Glomerular endothelial cell (primary cell): ENCODE measurements around the gene S1PR1. TPM values are rescaled to one million over a fixed set of nuclear protein-coding genes. Genes with fewer than 3 reads are reported as not detected.
"Not testable (repeated sequence)": the region's sequence is repeated elsewhere in the genome, so short reads cannot be mapped to it uniquely, and the experiment has no call there.

ENCODE experiments used
- DNase-seq: peaks from one replicate; pipeline ENCODE4 v3.0.0-alpha.2; 2011; ENCODE audit warnings: low read depth, low spot score; ENCODE audit errors: extremely low read depth
- total RNA-seq: library from RNA; depleted of rRNA; stranded (reverse); fragments of >200 nt; gene quantifications from 2 replicates; pipeline ENCODE4 v1.2.3, GENCODE V29; 2015

Gene S1PR1
- 260 and 279 TPM in 2 replicates for total RNA-seq

DNA sequence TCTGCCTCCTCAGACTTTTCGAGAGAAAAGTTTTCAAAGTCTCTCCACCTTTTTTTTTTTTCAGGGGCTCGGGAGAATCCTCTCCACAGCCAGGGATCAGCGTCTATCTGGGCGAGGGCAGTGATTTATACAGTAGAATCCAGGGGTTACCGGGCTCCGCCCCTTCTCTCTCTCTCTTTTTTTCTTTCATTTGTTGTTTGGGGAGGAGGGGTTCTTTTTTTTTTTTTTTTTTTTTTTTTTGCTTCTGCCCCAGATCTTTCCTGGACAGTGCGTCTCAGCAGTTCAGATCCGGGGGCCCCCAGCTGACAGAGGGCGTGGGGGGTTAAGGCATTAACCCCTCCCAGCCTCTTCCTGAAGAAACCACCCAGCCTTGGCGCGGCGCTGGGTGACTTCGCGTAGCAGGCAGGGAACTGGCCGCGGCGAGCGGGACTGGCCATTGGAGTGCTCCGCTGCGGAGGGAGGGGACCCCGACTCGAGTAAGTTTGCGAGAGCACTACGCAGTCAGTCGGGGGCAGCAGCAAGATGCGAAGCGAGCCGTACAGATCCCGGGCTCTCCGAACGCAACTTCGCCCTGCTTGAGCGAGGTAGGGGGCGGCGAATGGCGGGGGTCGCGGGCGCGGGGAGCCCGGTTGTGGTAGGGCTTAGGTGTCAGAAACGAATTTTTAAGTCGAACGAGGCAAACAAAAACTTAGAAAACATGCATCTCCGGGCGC lies at the start of gene S1PR1:
Gene S1PR1, plus strand, starts transcription at position 504 of the 713 bp plus-strand sequence. CDS start 1,966 bp downstream, outside the sequence.
- DNase-seq, result no peak

DNA sequence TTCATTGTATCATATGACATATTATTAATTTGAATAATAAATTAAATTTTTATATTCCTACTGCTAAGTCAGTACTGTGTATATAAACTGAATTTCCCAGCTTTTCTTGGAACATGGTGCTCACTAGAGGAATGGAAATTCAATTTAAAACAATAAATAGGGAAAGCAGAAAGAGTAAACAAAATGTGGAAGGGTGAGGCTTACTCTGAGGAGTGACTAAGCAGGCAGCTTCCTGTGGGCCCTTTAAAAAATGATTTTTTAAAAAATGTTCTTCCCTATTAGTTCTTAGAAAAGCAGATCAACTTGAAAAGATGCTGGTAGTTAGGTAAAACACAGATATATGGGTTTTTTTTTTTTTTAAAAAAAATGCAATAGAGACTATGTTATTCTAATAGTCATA lies 49.5 kb upstream of the S1PR1 start:
- DNase-seq, result no peak

DNA sequence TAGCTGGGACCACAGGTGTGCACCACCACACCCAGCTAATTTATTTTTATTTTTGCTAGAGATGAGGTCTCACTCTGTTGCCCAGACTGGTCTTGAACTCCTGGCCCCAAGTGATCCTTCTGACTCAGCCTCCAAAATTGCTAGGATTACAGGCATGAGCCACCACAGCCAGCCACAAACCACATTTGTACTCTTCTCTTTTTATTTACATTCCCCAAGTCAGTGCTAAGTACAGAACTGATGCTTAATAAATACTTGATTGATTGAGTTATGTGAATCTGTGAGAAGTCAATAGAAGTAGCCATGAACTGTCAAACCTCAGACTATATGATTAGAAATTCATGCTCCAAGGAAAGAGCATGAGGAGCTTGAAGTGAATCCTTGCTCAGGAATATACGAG lies 48.5 kb upstream of the S1PR1 start:
- DNase-seq, result no peak

DNA sequence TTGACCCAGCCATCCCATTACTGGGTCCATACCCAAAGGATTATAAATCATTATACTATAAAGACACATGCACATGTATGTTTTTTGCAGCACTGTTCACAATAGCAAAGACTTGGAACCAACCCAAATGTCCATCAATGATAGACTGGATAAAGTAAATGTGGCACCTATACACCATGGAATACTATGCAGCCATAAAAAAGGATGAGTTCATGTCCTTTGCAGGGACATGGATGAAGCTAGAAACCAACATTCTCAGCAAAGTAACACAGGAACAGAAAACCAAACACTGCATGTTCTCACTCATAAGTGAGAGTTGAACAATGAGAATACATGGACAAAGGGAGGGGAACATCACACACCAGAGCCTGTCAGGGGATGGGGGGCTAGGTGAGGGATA lies 47.9 kb upstream of the S1PR1 start:
- DNase-seq, result not testable (repeated sequence)

DNA sequence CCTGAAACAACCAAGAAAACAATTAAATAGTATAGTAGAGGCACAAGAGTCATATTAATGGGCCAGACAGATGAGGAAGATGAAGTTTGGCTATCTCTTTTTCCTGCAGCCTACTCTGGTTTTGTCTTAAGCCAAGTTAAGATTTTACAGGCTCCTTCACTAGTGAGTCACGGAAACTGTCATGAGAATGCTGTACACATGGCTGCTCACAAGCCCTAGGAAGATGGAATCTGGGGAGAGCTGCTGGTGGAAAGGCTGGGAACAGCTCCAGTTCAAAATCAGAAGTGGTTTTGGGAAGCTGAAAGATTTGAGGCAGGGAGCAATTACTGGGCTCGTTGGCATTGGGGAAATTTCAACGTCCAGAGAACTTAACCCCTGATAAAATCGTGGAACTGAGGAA lies 46.4 kb upstream of the S1PR1 start:
- no peak for DNase-seq

GRCh38 chr1:101191049-101191448 lies 45.8 kb upstream of the S1PR1 start:
- no peak for DNase-seq

DNA sequence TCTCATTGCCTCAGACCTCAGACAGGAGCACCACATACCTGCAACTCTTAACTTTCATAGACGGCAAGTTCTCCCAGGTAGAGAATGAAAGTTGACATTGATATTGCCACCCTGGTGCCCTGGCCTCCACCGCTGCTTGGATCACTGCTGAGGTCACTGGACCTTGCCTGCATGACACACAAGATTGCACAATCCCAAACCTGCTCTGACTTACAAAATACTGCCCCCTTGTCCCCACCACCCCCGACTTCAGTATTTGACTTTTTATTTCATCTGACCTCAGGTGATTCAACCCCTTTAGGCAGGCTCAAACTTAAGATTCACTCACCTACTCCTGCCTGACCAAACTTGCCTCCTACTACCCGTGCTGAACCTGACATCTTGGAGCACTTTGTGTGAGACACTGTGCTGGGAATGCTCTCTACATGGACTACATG lies 43.1 kb upstream of the S1PR1 start:
- DNase-seq, result no peak

DNA sequence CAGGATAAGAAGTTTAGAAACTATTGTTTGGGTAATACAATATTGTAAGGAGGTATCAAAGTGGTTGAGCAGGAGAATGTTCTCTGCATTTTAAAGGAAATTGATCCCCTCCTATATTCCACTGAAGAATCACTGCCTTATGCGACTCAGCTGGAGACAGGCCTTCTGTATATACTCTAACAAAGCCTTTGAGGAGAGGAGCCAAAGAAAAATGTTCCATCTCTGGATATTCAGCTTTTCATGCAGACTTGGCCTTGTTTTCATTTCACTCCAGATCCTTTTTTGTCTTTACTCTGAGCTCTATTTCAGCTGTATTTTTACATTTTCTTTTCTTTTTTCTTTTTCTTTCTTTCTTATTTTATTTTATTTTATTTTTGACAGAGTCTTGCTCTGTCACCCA lies 42.1 kb upstream of the S1PR1 start:
- DNase-seq, result no peak

GRCh38 chr1:101196668-101197067 lies 40.2 kb upstream of the S1PR1 start:
- DNase-seq, result no peak

DNA sequence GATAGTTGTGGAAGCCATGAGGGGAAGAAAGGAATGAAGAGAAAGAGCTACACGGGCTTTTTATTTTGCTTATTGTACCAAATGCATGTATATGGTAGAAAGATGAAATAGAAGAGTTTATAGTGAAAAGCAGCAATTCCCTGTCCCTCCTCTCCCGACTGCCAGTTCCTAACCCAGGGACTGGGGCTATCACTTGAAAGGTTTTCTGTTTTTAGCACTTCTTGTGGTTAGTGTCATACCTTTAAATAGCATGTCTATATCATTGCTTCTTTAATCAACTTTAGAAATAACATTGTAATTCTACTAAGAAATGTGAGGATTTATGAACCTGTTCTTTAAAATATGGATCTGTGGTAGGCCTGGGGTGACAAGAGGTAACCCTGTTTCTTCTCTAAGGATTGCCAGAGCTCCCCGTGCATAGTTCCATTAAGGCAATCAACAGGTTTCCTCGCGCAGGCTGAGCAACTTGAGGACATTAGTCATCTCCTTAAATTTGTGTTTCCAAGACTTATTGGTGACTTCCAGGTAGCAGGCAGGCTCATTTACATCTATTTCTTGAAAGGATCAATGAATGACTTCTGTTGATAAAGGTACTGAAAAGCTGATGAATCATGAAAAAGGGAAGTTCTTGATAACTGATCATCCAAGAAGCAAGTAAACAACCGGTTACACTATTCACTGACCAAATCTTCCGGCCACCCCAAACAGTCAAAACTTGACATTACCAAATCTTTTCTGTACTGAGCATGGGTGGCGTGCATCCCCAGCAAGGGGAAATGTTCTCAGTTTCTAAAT lies 37.8 kb upstream of the S1PR1 start:
- no peak for DNase-seq

- DNase-seq, result no peak
Observed at GRCh38 chr1:101199637-101199982, 37.2 kb upstream of the S1PR1 start.

GRCh38 chr1:101200513-101200912 lies 36.3 kb upstream of the S1PR1 start:
- DNase-seq, result no peak

- no peak for DNase-seq
Observed at GRCh38 chr1:101203820-101204540, 32.8 kb upstream of the S1PR1 start.

- no peak for DNase-seq
Observed at GRCh38 chr1:101205457-101205856, 31.4 kb upstream of the S1PR1 start.

DNA sequence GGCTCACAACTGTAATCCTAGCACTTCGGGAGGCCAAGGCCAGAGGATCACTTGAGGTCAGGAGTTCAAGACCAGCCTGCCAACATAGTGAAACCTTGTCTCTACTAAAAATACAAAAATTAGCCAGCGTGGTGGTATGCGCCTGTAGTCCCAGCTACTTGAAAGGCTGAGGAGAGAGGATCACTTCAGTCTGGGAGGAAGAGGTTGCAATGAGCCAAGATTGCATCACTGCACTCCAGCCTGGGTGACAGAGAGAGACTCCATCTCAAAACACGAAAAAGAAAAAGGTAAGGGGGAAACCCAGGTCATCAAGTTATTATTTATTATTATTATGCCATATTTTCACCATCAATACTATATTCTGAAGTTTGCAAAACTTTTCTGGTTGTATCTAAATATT lies 30.7 kb upstream of the S1PR1 start:
- DNase-seq, result not testable (repeated sequence)

DNA sequence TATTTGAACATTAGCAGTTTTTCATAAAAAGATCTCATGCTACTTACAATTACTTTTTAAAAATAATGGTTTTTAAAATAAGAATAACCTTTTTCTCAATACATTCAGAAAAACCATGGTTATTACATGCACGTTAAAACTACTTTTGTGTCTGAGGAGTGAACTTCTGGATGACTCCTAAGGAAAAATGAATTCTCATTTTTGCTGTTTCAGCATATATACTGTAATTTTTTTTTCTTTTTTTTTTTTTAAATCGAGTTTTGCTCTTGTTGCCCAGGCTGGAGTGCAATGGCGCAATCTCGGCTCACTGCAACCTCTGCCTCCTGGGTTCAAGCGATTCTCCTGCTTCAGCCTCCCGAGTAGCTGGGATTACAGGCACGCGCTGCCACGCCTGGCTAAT lies 29.5 kb upstream of the S1PR1 start:
- not testable (repeated sequence) for DNase-seq

DNA sequence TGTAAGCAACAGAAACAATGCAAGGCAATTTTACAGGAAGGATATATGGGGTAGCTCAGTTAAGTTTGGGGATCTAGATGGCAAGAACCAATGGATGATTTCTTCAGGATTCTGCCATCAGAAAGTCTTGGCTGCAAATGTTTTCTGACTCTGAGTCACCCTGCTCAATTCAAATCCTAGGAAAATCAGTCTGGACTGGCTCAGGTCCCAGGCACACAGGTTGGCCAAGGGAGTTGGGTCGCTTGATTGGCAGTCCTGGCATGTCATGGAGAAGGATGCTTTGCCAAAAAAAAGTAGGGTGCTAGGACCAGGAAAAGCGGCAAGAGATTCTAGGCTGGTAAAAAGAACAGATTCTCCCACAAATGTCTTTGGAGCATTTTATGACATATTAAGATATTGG lies 28.9 kb upstream of the S1PR1 start:
- no peak for DNase-seq

DNA sequence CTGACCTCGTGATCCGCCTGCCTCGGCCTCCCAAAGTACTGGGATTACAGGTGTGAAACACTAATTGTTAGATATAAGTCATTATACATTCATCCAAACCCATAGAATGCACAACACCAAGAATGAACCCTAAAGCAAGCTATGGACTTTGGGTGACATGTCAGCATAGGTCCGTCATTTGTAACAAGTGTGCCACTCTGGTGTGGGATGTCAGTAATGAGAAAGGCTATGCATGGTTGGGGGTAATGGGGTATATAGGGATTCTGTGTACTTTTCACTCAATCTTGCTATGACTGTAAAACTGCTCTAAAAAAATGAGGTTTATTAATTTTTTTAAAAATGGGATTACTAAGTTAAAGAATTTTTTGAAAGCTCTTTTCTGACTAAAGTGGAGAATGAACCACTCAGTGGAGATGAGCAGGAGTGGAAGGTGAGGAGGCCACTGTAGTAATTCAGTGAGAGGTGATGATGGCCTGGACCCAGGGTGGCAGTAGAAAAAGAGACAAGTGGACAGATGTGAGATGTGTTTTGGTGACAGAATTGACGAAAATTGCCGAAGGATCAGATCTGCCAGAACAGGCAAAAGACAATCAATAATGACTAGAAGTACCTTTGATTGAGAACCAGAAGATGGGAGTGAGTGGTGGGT lies 21.3 kb upstream of the S1PR1 start:
- DNase-seq, result no peak

DNA sequence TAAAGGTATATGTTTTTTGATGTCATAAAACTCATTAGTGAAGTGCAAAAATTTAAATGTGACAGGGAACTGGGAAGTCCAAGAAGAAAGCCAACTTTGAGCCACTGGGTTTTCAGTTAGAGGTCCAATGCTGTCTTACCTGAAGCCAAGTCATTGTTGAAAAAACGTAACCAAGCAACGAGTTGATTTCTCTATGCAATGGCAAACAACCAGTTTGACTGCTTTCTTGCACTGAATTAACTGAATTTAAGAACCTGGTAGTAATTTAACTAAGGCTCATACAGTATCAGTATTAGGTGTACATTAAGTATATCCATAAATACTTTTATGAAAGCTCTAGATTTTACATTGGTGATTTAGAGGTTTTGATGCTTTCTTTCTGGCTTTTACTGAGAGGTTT lies 20.2 kb upstream of the S1PR1 start:
- no peak for DNase-seq

DNA sequence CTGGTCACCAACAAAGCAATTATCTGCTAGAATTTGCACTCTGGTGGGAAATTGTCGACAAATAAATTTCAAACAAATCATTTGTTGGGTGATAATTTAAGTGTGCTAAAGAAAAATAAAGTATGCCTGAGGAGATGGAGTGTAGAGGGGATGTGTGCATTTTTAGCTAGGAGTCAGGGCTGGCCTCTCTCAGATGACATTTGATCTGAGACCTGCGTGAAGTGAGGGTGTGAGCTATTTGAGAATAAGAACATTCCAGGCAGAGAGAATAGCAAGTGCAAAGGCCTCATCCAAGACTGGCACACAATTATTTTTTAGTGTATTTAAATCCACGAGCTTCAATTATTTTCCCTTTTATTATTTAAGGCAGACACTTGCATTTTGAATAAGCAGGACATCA lies 19.7 kb upstream of the S1PR1 start:
- DNase-seq, result no peak

DNA sequence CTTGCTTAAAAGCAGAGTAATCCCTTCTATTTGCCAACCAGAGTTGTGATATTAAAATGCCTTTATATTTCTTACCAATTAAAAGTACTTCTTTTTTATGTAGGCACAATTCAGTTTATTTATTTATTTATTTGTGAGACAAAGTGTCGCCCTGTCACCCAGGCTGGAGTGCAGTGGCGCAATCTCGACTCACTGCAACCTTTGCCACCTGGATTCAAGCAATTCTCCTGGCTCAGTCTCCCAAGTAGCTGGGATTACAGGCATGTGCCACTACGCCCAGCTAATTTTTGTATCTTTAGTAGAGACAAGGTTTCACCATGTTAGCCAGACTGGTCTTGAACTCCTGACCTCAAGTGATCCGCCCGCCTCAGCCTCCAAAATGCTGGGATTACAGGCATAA lies 17.9 kb upstream of the S1PR1 start:
- not testable (repeated sequence) for DNase-seq
